ENCODE data around the gene LILRB4. TPM values are rescaled to one million over a fixed set of nuclear protein-coding genes. Genes with fewer than 3 reads are reported as not detected.

LILRB4 gene
- total and polyA plus RNA-seq, 4 donors = 1.9 to 5.0 (median 3.4) TPM

DNA sequence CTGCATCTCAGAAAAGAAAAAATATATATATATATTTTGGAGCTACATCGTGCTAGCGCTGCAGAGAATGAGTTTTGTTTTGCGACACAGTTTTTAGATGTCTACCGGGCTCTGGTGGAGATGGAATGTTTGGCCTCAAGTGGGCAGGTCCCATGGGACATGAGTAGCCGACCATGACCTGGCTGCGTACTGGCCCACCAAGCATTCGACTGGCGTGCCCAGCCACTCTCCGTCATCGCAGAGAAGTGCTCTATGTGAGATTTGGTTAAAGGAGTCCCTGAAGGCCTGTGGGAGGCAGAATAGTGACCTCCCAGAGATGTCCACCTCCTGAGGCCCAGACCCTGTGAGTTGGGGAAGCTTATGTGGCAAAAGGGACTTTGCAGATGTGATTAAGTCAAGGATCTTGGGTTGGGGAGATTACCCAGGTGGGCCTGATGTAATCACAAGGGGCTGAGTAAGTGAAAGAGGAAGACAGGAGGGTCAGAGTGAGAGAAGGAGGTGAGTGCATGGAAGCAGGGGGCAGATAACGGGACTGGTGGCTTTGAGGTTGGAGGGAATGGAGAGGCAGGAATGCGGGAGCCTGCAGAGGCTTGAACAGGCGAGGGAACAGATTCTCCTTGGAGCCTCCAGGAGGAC is 821 bp upstream of the LILRB4 start:
- Histone ChIP-seq H3K4me3 (ENCODE audit: low read depth in 1 of 3, low read length in 3 of 3) (no peak overlapping the region), H3K4me1 (ENCODE audit: control insufficient read depth in 4 of 4, insufficient read depth in 4 of 4, low read length in 3 of 4) (no peaks in the 10 kb centered on the region), H3K36me3 (ENCODE audit: control insufficient read depth in 4 of 4, insufficient read depth in 3 of 4, low read depth in 1 of 4, low read length in 3 of 4) (no peaks in the 10 kb centered on the region), H3K27ac (ENCODE audit: low read depth in 1 of 2, low read length in 2 of 2) (no peak overlapping the region), H3K27me3 (ENCODE audit: control insufficient read depth in 4 of 4, insufficient read depth in 4 of 4, low read length in 3 of 4) (no peaks in the 10 kb centered on the region), H3K9me3 (ENCODE audit: control insufficient read depth in 4 of 4, low read length in 3 of 4) (no peaks in the 10 kb centered on the region), H3K9ac (ENCODE audit: low read depth in 1 of 2, low read length in 2 of 2) (no peak overlapping the region)
- DNase-seq (ENCODE audit: low spot score) = no peak
- 80% methylated on average over 13 of the region's 13 CpGs for WGBS
- TF ChIP-seq JUND (IDR thresholded peaks at IDR 0.05) = no peak
- no peak for TF ChIP-seq RAD21 (IDR thresholded peaks at IDR 0.05)

DNA sequence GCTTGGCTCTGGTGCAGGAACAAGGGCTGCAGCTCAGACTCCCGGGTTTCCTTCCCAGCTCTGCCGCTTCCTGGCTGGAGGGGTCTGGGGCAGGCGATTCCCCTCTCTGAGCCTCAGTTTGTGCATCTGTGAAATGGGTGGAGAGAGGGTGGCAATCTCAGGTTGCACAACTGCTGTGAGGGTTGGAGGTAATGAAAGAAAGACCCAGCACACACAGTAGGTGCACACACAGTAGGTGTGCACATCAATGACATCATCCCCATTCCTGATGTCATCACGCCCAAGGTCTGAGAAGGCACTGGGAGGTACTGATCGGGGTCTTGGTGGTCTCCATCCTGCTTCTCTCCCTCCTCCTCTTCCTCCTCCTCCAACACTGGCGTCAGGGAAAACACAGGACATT is 2.7 kb downstream of the LILRB4 start:
- Histone ChIP-seq H3K36me3 (ENCODE audit: control insufficient read depth in 4 of 4, insufficient read depth in 3 of 4, low read depth in 1 of 4, low read length in 3 of 4) (no peaks in the 10 kb centered on the region), H3K27ac (ENCODE audit: low read depth in 1 of 2, low read length in 2 of 2) (no peak overlapping the region), H3K27me3 (ENCODE audit: control insufficient read depth in 4 of 4, insufficient read depth in 4 of 4, low read length in 3 of 4) (no peaks in the 10 kb centered on the region), H3K4me3 (ENCODE audit: low read depth in 1 of 3, low read length in 3 of 3) (no peak overlapping the region), H3K4me1 (ENCODE audit: control insufficient read depth in 4 of 4, insufficient read depth in 4 of 4, low read length in 3 of 4) (no peaks in the 10 kb centered on the region), H3K9ac (ENCODE audit: low read depth in 1 of 2, low read length in 2 of 2) (no peak overlapping the region), H3K9me3 (ENCODE audit: control insufficient read depth in 4 of 4, low read length in 3 of 4) (no peaks in the 10 kb centered on the region)
- TF ChIP-seq YY1 (IDR thresholded peaks at IDR 0.05) (no peak), EGR1 (IDR thresholded peaks at IDR 0.05; ENCODE audit: low read depth in 2 of 2) (no peak), RAD21 (IDR thresholded peaks at IDR 0.05) (no peak), RXRA (IDR thresholded peaks at IDR 0.05) (no peak), FOXA2 (IDR thresholded peaks at IDR 0.05) (no peak), TAF1 (conservative IDR thresholded peaks at IDR 0.05) (no peak), FOXA1 (IDR thresholded peaks at IDR 0.05) (no peak)
- TF ChIP-seq, protein P1, sequence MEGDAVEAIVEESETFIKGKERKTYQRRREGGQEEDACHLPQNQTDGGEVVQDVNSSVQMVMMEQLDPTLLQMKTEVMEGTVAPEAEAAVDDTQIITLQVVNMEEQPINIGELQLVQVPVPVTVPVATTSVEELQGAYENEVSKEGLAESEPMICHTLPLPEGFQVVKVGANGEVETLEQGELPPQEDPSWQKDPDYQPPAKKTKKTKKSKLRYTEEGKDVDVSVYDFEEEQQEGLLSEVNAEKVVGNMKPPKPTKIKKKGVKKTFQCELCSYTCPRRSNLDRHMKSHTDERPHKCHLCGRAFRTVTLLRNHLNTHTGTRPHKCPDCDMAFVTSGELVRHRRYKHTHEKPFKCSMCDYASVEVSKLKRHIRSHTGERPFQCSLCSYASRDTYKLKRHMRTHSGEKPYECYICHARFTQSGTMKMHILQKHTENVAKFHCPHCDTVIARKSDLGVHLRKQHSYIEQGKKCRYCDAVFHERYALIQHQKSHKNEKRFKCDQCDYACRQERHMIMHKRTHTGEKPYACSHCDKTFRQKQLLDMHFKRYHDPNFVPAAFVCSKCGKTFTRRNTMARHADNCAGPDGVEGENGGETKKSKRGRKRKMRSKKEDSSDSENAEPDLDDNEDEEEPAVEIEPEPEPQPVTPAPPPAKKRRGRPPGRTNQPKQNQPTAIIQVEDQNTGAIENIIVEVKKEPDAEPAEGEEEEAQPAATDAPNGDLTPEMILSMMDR (IDR thresholded peaks at IDR 0.05; ENCODE audit: low read depth, low read length, missing input control) = no peak
- TF ChIP-seq, protein P2, sequence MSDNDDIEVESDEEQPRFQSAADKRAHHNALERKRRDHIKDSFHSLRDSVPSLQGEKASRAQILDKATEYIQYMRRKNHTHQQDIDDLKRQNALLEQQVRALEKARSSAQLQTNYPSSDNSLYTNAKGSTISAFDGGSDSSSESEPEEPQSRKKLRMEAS (IDR thresholded peaks at IDR 0.05) = no peak
- TF ChIP-seq, protein P3, sequence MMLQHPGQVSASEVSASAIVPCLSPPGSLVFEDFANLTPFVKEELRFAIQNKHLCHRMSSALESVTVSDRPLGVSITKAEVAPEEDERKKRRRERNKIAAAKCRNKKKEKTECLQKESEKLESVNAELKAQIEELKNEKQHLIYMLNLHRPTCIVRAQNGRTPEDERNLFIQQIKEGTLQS (IDR thresholded peaks at IDR 0.05) = no peak
- 76% methylated on average over 6 of the region's 6 CpGs for WGBS
- DNase-seq (ENCODE audit: low spot score) = no peak

DNA sequence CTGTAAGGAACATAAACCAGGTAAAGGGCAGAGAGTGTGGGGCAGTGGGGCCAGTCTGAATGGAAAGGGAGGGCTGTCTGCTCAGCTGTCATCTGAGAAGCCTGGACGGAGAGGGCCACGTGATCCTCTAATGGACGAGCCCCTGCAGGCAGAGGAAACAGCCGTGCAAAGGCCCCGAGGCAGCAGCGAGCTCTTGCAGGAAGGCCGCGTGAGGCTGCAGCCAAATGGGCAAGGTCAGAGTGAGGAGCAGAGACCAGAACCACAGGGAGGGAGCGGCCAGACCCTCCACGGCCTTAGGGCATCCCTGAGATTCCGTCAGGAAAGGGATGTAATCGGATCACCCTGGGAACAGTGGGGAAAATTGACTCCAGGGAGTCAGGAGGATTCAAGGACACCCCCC is 4.4 kb downstream of the LILRB4 start:
- Histone ChIP-seq H3K4me1 (ENCODE audit: control insufficient read depth in 4 of 4, insufficient read depth in 4 of 4, low read length in 3 of 4) (no peaks in the 10 kb centered on the region), H3K9me3 (ENCODE audit: control insufficient read depth in 4 of 4, low read length in 3 of 4) (no peaks in the 10 kb centered on the region), H3K36me3 (ENCODE audit: control insufficient read depth in 4 of 4, insufficient read depth in 3 of 4, low read depth in 1 of 4, low read length in 3 of 4) (no peaks in the 10 kb centered on the region), H3K4me3 (ENCODE audit: low read depth in 1 of 3, low read length in 3 of 3) (no peak overlapping the region), H3K9ac (ENCODE audit: low read depth in 1 of 2, low read length in 2 of 2) (no peak overlapping the region), H3K27me3 (ENCODE audit: control insufficient read depth in 4 of 4, insufficient read depth in 4 of 4, low read length in 3 of 4) (peaks cover 0 to 9% (median 0%) of the 10 kb centered on the region in 4 donors), H3K27ac (ENCODE audit: low read depth in 1 of 2, low read length in 2 of 2) (no peak overlapping the region)
- 76% methylated on average over 12 of the region's 12 CpGs for WGBS
- no peak for DNase-seq (ENCODE audit: low spot score)
- no peak for TF ChIP-seq EGR1 (IDR thresholded peaks at IDR 0.05; ENCODE audit: low read depth in 2 of 2)
- TF ChIP-seq, protein P3 (IDR thresholded peaks at IDR 0.05) = no peak
